IPS DF 6.9 (cell line): ENCODE results near the gene UBE2E1.

Experiments used
- DNase-seq: peaks from one replicate; pipeline ENCODE4 v3.0.0-alpha.2; 2013; ENCODE audit warnings: low read depth, low spot score
- H3K27ac ChIP-seq: one replicate; pipeline ENCODE4 v1.5.1; 2013; ENCODE audit warnings: low read length, control low read depth
- H3K27me3 ChIP-seq: 2 replicates; pipeline ENCODE4 v1.6.1; 2013; ENCODE audit warnings: mild to moderate bottlenecking, low read length; ENCODE audit not compliant: control insufficient read depth, insufficient read depth
- H3K36me3 ChIP-seq: 2 replicates; pipeline ENCODE4 v1.6.1; 2013; ENCODE audit warnings: low read length; ENCODE audit not compliant: control insufficient read depth, insufficient read depth
- H3K4me1 ChIP-seq: 2 replicates; pipeline ENCODE4 v1.6.1; 2013; ENCODE audit warnings: low read length; ENCODE audit not compliant: control insufficient read depth, insufficient read depth
- H3K4me3 ChIP-seq: 2 replicates; pipeline ENCODE4 v1.5.1; 2013; ENCODE audit warnings: mild to moderate bottlenecking, low read length
- H3K9me3 ChIP-seq: 2 replicates; pipeline ENCODE4 v1.6.1; 2013; ENCODE audit warnings: low read length, inconsistent platforms; ENCODE audit not compliant: control insufficient read depth, insufficient read depth
- WGBS: extraction: QIAGEN DNeasy Blood & Tissue Kit; methylation state at CpG from one replicate; pipeline ENCODE4 v1.1.7; 2013; ENCODE audit warnings: mixed read lengths, missing lambda C conversion rate; ENCODE audit not compliant: insufficient read length, insufficient coverage; 5-methylcytosine and 5-hydroxymethylcytosine counted together

The UBE2E1 gene

DNA sequence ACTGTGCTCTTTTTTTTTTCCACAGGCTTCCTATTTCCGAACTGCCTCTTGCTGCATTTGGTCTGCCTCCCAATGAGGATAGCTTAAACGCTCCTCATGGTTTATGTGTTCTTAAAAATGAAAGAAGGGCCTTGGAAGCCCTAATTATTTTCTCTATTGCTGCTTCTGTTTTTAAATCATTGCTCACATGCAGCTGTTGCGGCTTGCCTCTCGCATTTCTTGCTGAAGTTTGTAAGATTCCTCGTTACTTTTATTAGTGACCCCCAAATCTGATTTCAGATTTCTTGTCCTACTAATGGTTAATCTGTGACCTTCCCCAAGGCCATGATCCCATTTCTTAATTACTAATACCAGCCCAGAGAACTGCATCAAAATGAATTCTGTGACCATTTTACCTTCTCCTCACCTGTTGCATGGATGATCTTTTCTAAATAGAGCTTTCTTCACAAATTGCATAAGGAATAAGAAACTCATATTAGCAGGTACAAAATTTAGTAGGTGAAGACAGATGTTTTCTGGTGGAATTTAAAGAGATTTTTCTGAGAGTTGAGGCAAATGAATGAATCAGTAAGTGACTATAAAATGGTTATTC, 1.8 kb downstream of the UBE2E1 start:
- DNase-seq, result no peak
- H3K9me3 ChIP-seq, result no peaks in the 10 kb centered on the region
- no peaks in the 10 kb centered on the region for H3K27me3 ChIP-seq
- no peak overlapping the region for H3K27ac ChIP-seq
- WGBS, result no CpG with 5 or more reads among the region's 5 CpGs
- peaks cover 2% of the 10 kb centered on the region; the same call in 1 of the 2 replicates for H3K4me1 ChIP-seq
- no peaks in the 10 kb centered on the region for H3K36me3 ChIP-seq
- peak overlapping the region; percentile 62; the same call in 1 of the 2 replicates for H3K4me3 ChIP-seq

DNA sequence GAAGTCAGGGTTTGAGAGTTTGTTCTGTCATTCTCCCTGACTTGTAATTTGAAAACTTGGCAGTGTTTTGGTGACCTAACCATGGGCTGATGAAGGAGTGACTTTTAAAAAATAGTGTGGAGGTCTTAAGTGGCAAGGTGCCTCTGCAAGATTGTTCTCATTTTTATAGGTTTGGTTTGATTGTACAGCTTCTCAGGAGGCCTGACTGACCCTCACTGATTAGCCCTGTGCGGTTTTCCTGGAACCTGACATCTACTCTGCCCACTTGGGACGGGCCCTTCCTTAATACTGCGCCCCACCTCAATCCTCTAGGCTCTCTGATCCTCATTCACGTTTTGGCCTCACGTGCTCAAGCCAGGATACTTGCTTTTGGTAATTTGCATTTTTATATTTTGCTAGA, 2.8 kb downstream of the UBE2E1 start:
- Histone ChIP-seq H3K9me3 (no peaks in the 10 kb centered on the region), H3K27me3 (no peaks in the 10 kb centered on the region), H3K36me3 (no peaks in the 10 kb centered on the region), H3K4me3 (no peak overlapping the region), H3K4me1 (peaks cover 2% of the 10 kb centered on the region; the same call in 1 of the 2 replicates), H3K27ac (no peak overlapping the region)
- no peak for DNase-seq
- no CpG with 5 or more reads among the region's 5 CpGs for WGBS

DNA sequence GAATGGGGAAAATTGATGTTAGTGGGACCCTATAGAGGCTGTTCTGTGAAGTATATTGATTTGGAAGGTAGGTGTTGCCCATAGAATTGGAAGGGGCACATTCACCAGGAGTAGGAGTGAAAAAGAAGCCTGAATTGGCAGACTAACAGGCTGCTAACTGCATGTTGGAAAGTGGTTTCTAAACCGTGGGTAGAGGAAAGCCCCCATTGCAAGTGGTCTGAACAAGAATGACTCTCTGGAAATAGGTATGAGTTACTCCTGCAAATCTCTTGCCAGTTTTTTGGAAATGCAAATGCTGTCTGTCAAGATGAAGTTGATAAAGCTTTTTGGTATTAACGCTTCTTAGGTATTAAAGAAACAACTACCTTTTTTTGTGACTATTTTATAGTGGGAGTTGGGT, 3.5 kb downstream of the UBE2E1 start:
- H3K36me3 ChIP-seq, result no peaks in the 10 kb centered on the region
- H3K27me3 ChIP-seq, result no peaks in the 10 kb centered on the region
- no peak overlapping the region for H3K27ac ChIP-seq
- WGBS, result no CpG with 5 or more reads among the region's 2 CpGs
- no peak for DNase-seq
- no peak overlapping the region for H3K4me3 ChIP-seq
- H3K4me1 ChIP-seq, result peaks cover 2% of the 10 kb centered on the region; the same call in 1 of the 2 replicates
- no peaks in the 10 kb centered on the region for H3K9me3 ChIP-seq

DNA sequence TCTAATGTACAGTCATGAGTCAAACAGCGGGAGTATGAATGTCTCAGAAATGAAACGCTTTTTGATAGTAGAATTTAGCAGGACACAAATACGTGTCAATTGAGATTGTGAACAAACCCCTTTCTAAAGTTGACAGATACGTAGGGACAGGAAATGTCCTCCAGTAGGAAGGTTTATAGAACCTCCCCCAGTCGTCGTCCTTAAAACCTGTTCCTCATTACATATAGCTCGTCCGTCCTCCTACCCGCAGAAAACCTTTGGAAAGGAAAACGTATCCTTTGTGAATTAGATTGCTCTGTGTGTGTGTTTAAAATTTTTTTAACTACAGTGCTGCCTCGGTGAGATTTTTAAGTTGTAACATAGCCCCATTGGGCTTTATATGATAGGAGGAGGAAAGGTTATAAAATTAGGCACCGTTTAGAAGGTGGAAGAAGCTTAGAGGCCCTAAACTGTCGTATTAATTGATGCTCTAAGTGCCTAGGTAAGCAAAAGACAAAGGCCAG, 4.1 kb downstream of the UBE2E1 start:
- Histone ChIP-seq H3K27ac (no peak overlapping the region), H3K36me3 (no peaks in the 10 kb centered on the region), H3K4me3 (peak overlapping the region; percentile 67; the same call in 1 of the 2 replicates), H3K9me3 (no peaks in the 10 kb centered on the region), H3K4me1 (peaks cover 2% of the 10 kb centered on the region; the same call in 1 of the 2 replicates), H3K27me3 (no peaks in the 10 kb centered on the region)
- no CpG with 5 or more reads among the region's 13 CpGs for WGBS
- no peak for DNase-seq

DNA sequence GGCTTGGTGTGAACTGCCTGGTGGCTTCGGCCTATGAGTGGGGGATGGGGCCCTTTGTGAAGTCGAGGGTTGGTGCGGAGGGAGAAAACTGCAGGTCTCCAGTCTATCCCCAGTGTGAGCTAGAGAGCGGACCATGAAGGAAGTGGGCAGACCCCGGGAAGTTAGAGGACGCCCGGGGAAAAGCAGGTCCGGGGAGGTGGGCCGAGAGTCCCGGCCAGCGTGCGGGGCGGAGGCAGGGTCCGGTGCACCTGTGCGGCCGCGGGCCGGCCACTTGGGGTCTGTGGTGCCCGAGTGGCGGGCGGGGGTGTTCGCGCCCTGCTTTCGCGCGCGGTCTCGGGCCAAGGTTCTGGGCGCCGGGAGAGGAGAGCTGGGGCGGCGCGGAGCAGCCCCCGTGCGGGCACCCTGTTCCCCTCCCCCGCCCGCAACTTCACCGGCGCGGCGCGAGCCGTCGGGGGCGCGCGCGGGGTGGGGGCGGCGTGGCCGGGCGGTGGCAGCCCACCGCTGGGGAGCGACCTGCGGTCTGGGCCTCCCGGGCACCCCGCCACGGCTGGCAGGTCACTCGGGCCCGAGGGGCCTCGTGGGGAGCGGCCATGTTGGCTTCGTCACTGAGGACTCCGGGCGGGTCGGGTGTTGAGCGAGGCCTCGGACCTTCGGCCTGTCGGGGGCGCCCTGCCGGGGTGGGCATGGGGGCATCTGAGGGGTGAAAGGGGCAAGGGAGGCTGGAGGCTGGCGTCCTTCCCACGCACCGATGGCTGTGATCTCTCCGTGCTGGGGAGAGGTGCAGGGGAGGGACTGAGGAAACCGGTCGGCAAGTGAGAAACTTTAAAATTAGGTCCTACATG, 4.8 kb downstream of the UBE2E1 start:
- Histone ChIP-seq H3K27me3 (no peaks in the 10 kb centered on the region), H3K36me3 (no peaks in the 10 kb centered on the region), H3K27ac (no peak overlapping the region), H3K4me1 (peaks cover 2% of the 10 kb centered on the region; the same call in 1 of the 2 replicates), H3K4me3 (peak overlapping the region; percentile 67), H3K9me3 (no peaks in the 10 kb centered on the region)
- no CpG with 5 or more reads among the region's 78 CpGs for WGBS
- DNase-seq, result peak; percentile 37

DNA sequence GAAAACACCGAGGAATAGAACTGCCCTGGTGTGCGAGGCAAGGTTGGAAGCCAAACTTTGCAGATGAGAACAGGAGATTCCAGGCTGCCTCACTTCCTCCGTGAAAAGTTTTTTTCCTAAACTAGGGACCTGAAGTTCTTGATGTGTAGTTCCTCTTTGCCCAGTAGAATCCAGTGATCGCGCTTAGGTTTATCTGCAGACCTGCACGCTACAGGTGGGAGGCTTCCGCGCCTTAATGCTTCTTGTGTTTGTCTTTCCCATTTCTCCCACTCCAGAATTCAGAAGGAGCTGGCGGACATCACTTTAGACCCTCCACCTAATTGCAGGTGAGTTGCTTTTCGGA, 5.4 kb downstream of the UBE2E1 start:
- Histone ChIP-seq H3K4me1 (peaks cover 2% of the 10 kb centered on the region; the same call in 1 of the 2 replicates), H3K36me3 (no peaks in the 10 kb centered on the region), H3K9me3 (no peaks in the 10 kb centered on the region), H3K27me3 (no peaks in the 10 kb centered on the region), H3K4me3 (peak overlapping the region; percentile 67; the same call in 1 of the 2 replicates), H3K27ac (no peak overlapping the region)
- no CpG with 5 or more reads among the region's 10 CpGs for WGBS
- DNase-seq, result no peak

DNA sequence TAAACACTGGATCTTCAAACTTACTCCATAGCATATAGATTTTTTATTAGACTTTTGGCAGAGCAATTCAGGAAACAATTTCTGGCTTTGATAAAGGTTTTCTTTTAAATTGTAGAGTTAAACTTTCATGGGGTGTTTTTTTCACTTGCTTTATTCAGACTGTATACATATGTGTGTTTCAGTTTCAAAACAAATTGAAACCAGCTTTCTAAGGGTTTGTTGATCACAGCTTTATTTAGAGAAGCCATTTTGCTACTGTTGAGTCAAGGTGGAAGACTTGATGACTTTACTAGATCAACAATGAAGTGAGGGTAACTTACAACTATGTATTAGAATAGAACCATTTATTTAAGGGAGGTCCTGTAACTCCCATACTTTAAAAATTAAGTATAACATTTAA, 6.2 kb downstream of the UBE2E1 start:
- Histone ChIP-seq H3K27me3 (no peaks in the 10 kb centered on the region), H3K9me3 (no peaks in the 10 kb centered on the region), H3K36me3 (no peaks in the 10 kb centered on the region), H3K4me1 (peaks cover 2% of the 10 kb centered on the region; the same call in 1 of the 2 replicates), H3K4me3 (no peak overlapping the region), H3K27ac (no peak overlapping the region)
- no peak for DNase-seq

DNA sequence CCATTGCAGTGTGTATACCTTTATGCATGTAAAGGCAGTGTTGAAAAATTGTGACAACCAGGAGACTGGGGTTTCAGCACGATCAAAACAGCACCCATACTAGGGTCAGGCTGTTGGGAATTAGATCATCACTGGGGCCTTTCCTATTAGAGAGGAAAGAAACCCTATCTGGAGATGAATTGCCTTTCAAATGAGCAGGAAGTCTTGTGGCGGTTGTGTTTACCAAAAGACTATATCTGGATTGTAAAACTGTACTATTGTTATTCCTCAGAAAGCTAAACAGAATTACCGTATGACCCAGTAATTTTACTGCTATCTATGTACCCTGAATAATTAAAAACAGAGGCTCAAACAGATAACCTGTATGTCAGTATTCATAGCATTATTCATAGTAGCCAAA, 10.1 kb downstream of the UBE2E1 start:
- H3K36me3 ChIP-seq, result no peaks in the 10 kb centered on the region
- H3K4me3 ChIP-seq, result no peak overlapping the region
- no peak for DNase-seq
- no CpG with 5 or more reads among the region's 3 CpGs for WGBS
- peaks cover 5% of the 10 kb centered on the region; the same call in 1 of the 2 replicates for H3K4me1 ChIP-seq
- no peaks in the 10 kb centered on the region for H3K27me3 ChIP-seq
- no peak overlapping the region for H3K27ac ChIP-seq
- H3K9me3 ChIP-seq, result no peaks in the 10 kb centered on the region

DNA sequence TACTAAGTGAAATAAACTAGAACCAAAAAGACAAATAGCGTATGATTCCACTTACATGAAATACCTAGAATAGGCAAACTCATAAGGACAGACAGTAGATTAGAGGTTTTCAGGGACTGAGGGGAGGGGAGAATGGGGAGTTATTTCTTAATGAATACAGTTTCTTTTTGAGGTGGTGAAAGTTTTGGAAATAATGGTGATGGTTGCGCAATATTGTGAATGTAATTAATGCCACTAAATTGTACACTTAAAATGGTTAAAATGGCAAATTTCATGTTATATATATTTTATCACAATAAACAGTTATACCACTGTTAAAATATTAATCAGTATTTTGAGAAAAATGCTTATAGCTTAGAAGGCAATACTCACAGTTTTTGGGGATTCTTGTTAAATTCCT, 11.0 kb downstream of the UBE2E1 start:
- H3K4me3 ChIP-seq, result no peak overlapping the region
- no CpG with 5 or more reads among the region's 2 CpGs for WGBS
- H3K27ac ChIP-seq, result no peak overlapping the region
- H3K27me3 ChIP-seq, result no peaks in the 10 kb centered on the region
- no peaks in the 10 kb centered on the region for H3K36me3 ChIP-seq
- no peaks in the 10 kb centered on the region for H3K9me3 ChIP-seq
- peaks cover 5% of the 10 kb centered on the region; the same call in 1 of the 2 replicates for H3K4me1 ChIP-seq
- DNase-seq, result no peak

DNA sequence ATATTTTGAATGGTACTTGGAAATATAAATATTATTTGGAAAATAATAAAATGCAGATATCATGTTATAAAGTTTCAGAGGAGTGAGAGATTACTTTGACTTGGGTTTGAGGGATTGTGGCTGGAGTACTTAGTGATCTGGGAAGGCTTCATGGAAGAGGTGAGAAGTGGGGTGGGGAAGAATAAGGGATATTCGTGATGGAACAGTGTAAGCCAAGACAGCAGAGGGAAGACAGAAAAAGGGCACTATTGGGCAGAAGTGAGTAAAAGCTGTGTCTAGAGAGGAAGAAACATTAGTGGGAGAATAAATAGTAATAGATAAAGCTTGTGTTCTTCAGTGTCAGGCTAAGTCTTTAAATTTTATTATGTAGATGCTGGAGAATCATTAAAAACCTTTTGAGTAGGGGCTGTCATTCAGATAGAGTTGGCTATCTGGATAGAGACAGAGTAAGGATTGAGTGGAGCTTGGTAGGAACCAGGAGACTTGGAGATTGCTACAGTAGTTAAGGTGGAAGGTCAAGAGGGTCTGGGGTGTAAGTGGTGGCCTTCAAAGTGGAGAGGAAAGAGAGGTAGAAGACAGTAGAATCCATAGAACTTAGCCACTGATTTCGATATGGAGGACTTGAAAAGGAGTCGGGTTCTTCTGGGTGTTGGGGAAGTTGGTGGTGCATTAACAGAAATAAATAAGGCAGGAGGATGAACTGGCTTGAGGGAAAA, 11.9 kb downstream of the UBE2E1 start:
- Histone ChIP-seq H3K27me3 (no peaks in the 10 kb centered on the region), H3K27ac (no peak overlapping the region), H3K4me3 (no peak overlapping the region), H3K9me3 (no peaks in the 10 kb centered on the region), H3K36me3 (no peaks in the 10 kb centered on the region), H3K4me1 (peaks cover 5% of the 10 kb centered on the region; the same call in 1 of the 2 replicates)
- DNase-seq, result no peak
- 100% methylated on average over 1 of the region's 3 CpGs for WGBS
